Uterus (tissue), 2 donors: ENCODE measurements around the gene PYGO2.

Experiments
- CTCF ChIP-seq, 4 experiments: fragments of 200-600 bp in 2 of 4; fragments of 450-650 bp in 2 of 4; sonication (generic) in 2 of 4; IDR thresholded peaks; one replicate each; pipeline ENCODE4 v1.5.1; 2016 to 2019; ENCODE audit warnings: antibody characterized with exemption in 4 of 4, mild to moderate bottlenecking in 2 of 4, moderate library complexity in 1 of 4
- POLR2A ChIP-seq, 2 donors: fragments of 450-650 bp; IDR thresholded peaks; one replicate each; pipeline ENCODE4 v1.6.1; 2016; ENCODE audit warnings: antibody characterized with exemption in 2 of 2, mild to moderate bottlenecking in 1 of 2, moderate library complexity in 1 of 2

GRCh38 chr1:154967331-154967950 lies 5.9 kb upstream of the PYGO2 start:
- TF ChIP-seq CTCF (IDR thresholded peaks at IDR 0.05) (no peak), POLR2A (IDR thresholded peaks at IDR 0.05) (no peak)
